GM12872 (cell line): ENCODE data around the gene ISG20.

Source experiments
- CTCF ChIP-seq: IDR thresholded peaks from 3 replicates; pipeline ENCODE4 v1.5.1; 2011; ENCODE audit warnings: low read depth, mild to moderate bottlenecking, low read length, moderate library complexity; ENCODE audit not compliant: insufficient read depth

The ISG20 gene

GRCh38 chr15:88652456-88653199, 13.8 kb downstream of the ISG20 start:
- TF ChIP-seq CTCF, result no peak

GRCh38 chr15:88653200-88654064, 14.6 kb downstream of the ISG20 start:
- no peak for TF ChIP-seq CTCF

- TF ChIP-seq CTCF, result no peak
Observed at GRCh38 chr15:88654430-88655102, 15.8 kb downstream of the ISG20 start.

GRCh38 chr15:88655103-88655553, 16.3 kb downstream of the ISG20 start:
- no peak for TF ChIP-seq CTCF

- no peak for TF ChIP-seq CTCF
Observed at GRCh38 chr15:88655800-88656488, 17.1 kb downstream of the ISG20 start.

GRCh38 chr15:88656760-88657221, 18.0 kb downstream of the ISG20 start:
- TF ChIP-seq CTCF, result no peak
